GM23338 (cell line): ENCODE data around the gene UBE2C. TPM values are rescaled to one million over a fixed set of nuclear protein-coding genes. Genes with fewer than 3 reads are reported as not detected.

Experiments used
- ATAC-seq: fragments of 200-7000 bp; cut with Tn5 transposase; 3 replicates; pipeline ENCODE4 v1.9.1; 2020
- DNase-seq: peaks from one replicate; pipeline ENCODE4 v3.0.0-alpha.2; 2015; ENCODE audit warnings: low spot score
- H2AFZ ChIP-seq: fragments of 200-600 bp; sonication (generic); 2 replicates; pipeline ENCODE4 v1.8.0; 2016; ENCODE audit warnings: antibody characterized with exemption, mild to moderate bottlenecking, moderate library complexity
- H3F3A ChIP-seq: fragments of 200-600 bp; sonication (generic); replicated peaks from 2 replicates; pipeline ENCODE4 v1.8.0; 2017; ENCODE audit warnings: antibody characterized with exemption, mixed run types, low read depth
- H3K27ac ChIP-seq: fragments of 200-600 bp; sonication (generic); 2 replicates; pipeline ENCODE4 v1.6.1; 2016; ENCODE audit warnings: low read depth
- H3K27me3 ChIP-seq: fragments of 200-600 bp; sonication (generic); 2 replicates; pipeline ENCODE4 v1.8.0; 2016; ENCODE audit warnings: mild to moderate bottlenecking, mixed run types, moderate library complexity; ENCODE audit not compliant: insufficient read depth
- H3K36me3 ChIP-seq: fragments of 200-600 bp; sonication (generic); 2 replicates; pipeline ENCODE4 v1.8.0; 2016; ENCODE audit warnings: mild to moderate bottlenecking; ENCODE audit not compliant: insufficient read depth
- H3K4me1 ChIP-seq: fragments of 200-600 bp; sonication (generic); 2 replicates; pipeline ENCODE4 v1.8.0; 2016; ENCODE audit warnings: mild to moderate bottlenecking, moderate library complexity; ENCODE audit not compliant: insufficient read depth
- H3K4me2 ChIP-seq: fragments of 200-600 bp; sonication (generic); 2 replicates; pipeline ENCODE4 v1.7.1; 2017; ENCODE audit warnings: mixed run types
- H3K4me3 ChIP-seq: fragments of 200-600 bp; sonication (generic); 2 replicates; pipeline ENCODE4 v1.6.1; 2016; ENCODE audit warnings: mixed run types
- H3K79me2 ChIP-seq: fragments of 200-600 bp; sonication (generic); replicated peaks from 2 replicates; pipeline ENCODE4 v1.8.0; 2017; ENCODE audit warnings: mild to moderate bottlenecking; ENCODE audit not compliant: insufficient read depth
- H3K9me2 ChIP-seq: fragments of 200-600 bp; sonication (generic); 2 replicates; pipeline ENCODE4 v1.8.0; 2017; ENCODE audit not compliant: insufficient read depth
- H4K20me1 ChIP-seq: fragments of 200-600 bp; sonication (generic); replicated peaks from 2 replicates; pipeline ENCODE4 v1.8.0; 2017; ENCODE audit warnings: mild to moderate bottlenecking; ENCODE audit not compliant: insufficient read depth
- H3K27ac Mint-ChIP-seq: 2 replicates; pipeline ENCODE4 v1.8.0; 2020; ENCODE audit warnings: inconsistent platforms, mild to moderate bottlenecking, moderate library complexity, mixed read lengths
- H3K27me3 Mint-ChIP-seq: 3 replicates; pipeline ENCODE4 v1.8.0; 2022; ENCODE audit warnings: low read depth, mild to moderate bottlenecking, moderate library complexity, mixed read lengths, inconsistent platforms; ENCODE audit not compliant: insufficient read depth, poor library complexity
- H3K36me3 Mint-ChIP-seq: 3 replicates; pipeline ENCODE4 v1.8.0; 2021; ENCODE audit warnings: low read depth, mild to moderate bottlenecking, inconsistent platforms, moderate library complexity, mixed read lengths
- H3K4me1 Mint-ChIP-seq: 3 replicates; pipeline ENCODE4 v1.8.0; 2020; ENCODE audit warnings: mild to moderate bottlenecking, inconsistent platforms, mixed read lengths
- H3K4me3 Mint-ChIP-seq: 3 replicates; pipeline ENCODE4 v1.8.0; 2021; ENCODE audit warnings: moderate library complexity, mild to moderate bottlenecking, inconsistent platforms, mixed read lengths
- H3K9me3 Mint-ChIP-seq: 3 replicates; pipeline ENCODE4 v1.8.0; 2020; ENCODE audit warnings: moderate library complexity, mild to moderate bottlenecking, inconsistent platforms, mixed read lengths
- CREB1 ChIP-seq: fragments of 250-450 bp; sonication (Bioruptor Pico); IDR thresholded peaks from 2 replicates; pipeline ENCODE4 v1.5.0; 2020; ENCODE audit warnings: low read depth, mild to moderate bottlenecking, moderate library complexity
- ETS1 ChIP-seq: IDR thresholded peaks from 2 replicates; pipeline ENCODE4 v1.6.1; 2016; ENCODE audit warnings: antibody characterized with exemption
- EZH2 ChIP-seq: fragments of 200-600 bp; sonication (generic); IDR thresholded peaks from one replicate; pipeline ENCODE4 v1.8.0; 2017; ENCODE audit warnings: antibody characterized with exemption, mild to moderate bottlenecking, low read depth; ENCODE audit not compliant: unreplicated experiment
- EZH2phosphoT487 ChIP-seq: fragments of 200-600 bp; sonication (generic); IDR thresholded peaks from one replicate; pipeline ENCODE4 v1.8.1; 2018; ENCODE audit warnings: antibody characterized with exemption; ENCODE audit not compliant: unreplicated experiment
- JUNB ChIP-seq: IDR thresholded peaks from one replicate; pipeline ENCODE4 v1.6.1; 2016; ENCODE audit warnings: antibody characterized with exemption; ENCODE audit not compliant: unreplicated experiment
- NANOG ChIP-seq: IDR thresholded peaks from 2 replicates; pipeline ENCODE4 v1.6.1; 2016; ENCODE audit warnings: antibody characterized with exemption, borderline replicate concordance
- POLR2AphosphoS5 ChIP-seq: IDR thresholded peaks from 2 replicates; pipeline ENCODE4 v1.6.1; 2016; ENCODE audit warnings: antibody characterized with exemption, low read depth
- REST ChIP-seq: IDR thresholded peaks from one replicate; pipeline ENCODE4 v1.6.1; 2018; ENCODE audit warnings: antibody characterized with exemption; ENCODE audit not compliant: unreplicated experiment
- STAT1 ChIP-seq: IDR thresholded peaks from one replicate; pipeline ENCODE4 v1.6.1; 2016; ENCODE audit warnings: antibody characterized with exemption; ENCODE audit not compliant: unreplicated experiment
- ZNF114 ChIP-seq: fragments of 250-450 bp; sonication (Bioruptor Pico); IDR thresholded peaks from 2 replicates; pipeline ENCODE4 v1.5.0; 2020; ENCODE audit warnings: mild to moderate bottlenecking, moderate library complexity
- ZNF331 ChIP-seq: fragments of 250-450 bp; sonication (Bioruptor Pico); IDR thresholded peaks from 2 replicates; pipeline ENCODE4 v1.5.0; 2020; ENCODE audit warnings: low read depth, mild to moderate bottlenecking, moderate library complexity
- ZNF462 ChIP-seq: fragments of 250-450 bp; sonication (Bioruptor Pico); IDR thresholded peaks from 2 replicates; pipeline ENCODE4 v1.5.0; 2020; ENCODE audit warnings: mild to moderate bottlenecking, moderate library complexity
- polyA plus RNA-seq: library from polyadenylated mRNA; unstranded; fragments of >200 nt; fragmentation: Nextera tagmentation; extraction: Ambion mirVana; gene quantifications from 2 replicates; pipeline ENCODE4 v1.2.1, GENCODE V29; 2016
- total RNA-seq: library from RNA; depleted of rRNA; stranded (reverse); fragments of >200 nt; shearing (Covaris generic); gene quantifications from 2 replicates; pipeline ENCODE4 v1.2.3, GENCODE V29; 2014
- TF ChIP-seq, protein P1 (sequence below), 2 experiments: fragments of 200-600 bp in 1 of 2; sonication (generic) in 1 of 2; conservative IDR thresholded peaks; 2 replicates each; pipeline versions ENCODE4 v1.5.1 to v1.6.1; 2016 to 2017; ENCODE audit warnings: antibody characterized with exemption in 2 of 2, low read depth in 2 of 2, mild to moderate bottlenecking in 2 of 2, moderate library complexity in 1 of 2

Gene UBE2C
- total and polyA plus RNA-seq, 2 experiments from 2014 or later, result 247 to 698 TPM

DNA sequence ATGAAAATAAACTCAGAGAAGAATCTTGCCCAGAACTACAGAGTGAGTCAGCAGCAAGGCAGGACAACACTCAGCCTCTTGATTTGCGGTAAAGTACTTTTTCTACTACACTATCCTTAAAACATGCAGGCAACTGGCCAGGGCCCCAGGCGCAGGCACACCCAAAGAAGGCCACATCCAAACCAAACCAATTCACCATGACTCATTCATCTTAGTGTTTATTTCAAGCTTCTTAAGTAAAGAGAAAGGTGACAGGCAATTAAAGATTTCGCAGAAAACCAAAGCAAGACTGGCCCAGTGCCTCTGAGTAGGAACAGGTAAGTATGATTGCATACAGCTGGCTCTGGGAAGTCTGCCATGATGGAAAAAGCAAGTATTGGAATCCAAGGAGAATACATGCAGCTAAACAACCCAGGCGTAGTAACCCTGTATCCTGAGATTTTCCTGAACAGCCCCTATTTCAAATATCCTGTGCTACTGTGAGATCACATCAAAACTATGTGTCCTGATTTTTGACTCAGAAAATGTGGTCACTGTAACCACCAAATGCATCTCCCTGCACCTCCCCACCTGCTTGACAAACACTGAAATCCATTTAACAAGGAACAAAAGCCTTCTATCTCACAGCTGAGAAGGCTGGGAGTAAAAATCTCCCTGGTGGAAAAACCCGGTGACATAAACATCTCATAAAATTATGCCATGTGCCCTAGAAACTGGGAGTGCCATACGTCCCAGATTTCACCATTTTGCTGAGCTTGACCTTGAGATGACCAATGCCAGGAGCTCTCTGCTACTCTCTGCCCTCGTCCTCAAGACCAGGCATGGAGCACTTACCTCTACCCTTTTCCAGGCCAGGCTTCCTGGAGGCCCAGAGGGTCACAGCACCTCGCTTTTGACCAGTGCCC, 33.2 kb upstream of the UBE2C start:
- no peaks in the 10 kb centered on the region for H4K20me1 ChIP-seq
- H3K36me3 Mint-ChIP-seq, result no peaks in the 10 kb centered on the region
- H3K4me2 ChIP-seq, result no peak overlapping the region
- H3K27ac ChIP-seq, result no peak overlapping the region
- no peaks in the 10 kb centered on the region for H3K36me3 ChIP-seq
- no peaks in the 10 kb centered on the region for H3K27me3 ChIP-seq
- no peaks in the 10 kb centered on the region for H3K4me1 Mint-ChIP-seq
- DNase-seq, result no peak
- H3K4me1 ChIP-seq, result no peaks in the 10 kb centered on the region
- no peaks in the 10 kb centered on the region; the same call in 1 of the 2 replicates for H3K9me2 ChIP-seq
- H2AFZ ChIP-seq, result peak overlapping the region; percentile 80; the same call in 1 of the 2 replicates
- ATAC-seq, result no peak
- H3K9me3 Mint-ChIP-seq, result no peaks in the 10 kb centered on the region; the same call in 2 of the 3 replicates
- no peak overlapping the region for H3K4me3 Mint-ChIP-seq
- H3K27ac Mint-ChIP-seq, result no peak overlapping the region
- H3K4me3 ChIP-seq, result no peak overlapping the region
- no peaks in the 10 kb centered on the region for H3F3A ChIP-seq
- TF ChIP-seq, protein P1, sequence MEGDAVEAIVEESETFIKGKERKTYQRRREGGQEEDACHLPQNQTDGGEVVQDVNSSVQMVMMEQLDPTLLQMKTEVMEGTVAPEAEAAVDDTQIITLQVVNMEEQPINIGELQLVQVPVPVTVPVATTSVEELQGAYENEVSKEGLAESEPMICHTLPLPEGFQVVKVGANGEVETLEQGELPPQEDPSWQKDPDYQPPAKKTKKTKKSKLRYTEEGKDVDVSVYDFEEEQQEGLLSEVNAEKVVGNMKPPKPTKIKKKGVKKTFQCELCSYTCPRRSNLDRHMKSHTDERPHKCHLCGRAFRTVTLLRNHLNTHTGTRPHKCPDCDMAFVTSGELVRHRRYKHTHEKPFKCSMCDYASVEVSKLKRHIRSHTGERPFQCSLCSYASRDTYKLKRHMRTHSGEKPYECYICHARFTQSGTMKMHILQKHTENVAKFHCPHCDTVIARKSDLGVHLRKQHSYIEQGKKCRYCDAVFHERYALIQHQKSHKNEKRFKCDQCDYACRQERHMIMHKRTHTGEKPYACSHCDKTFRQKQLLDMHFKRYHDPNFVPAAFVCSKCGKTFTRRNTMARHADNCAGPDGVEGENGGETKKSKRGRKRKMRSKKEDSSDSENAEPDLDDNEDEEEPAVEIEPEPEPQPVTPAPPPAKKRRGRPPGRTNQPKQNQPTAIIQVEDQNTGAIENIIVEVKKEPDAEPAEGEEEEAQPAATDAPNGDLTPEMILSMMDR (conservative IDR thresholded peaks at IDR 0.05; ENCODE audit: low read depth in 2 of 2), result no peak
- TF ChIP-seq ETS1, result no peak
- TF ChIP-seq REST, result no peak
- no peak for TF ChIP-seq CREB1
- no peak for TF ChIP-seq ZNF462 (CRISPR knock-in tag)
- TF ChIP-seq EZH2phosphoT487, result no peak
- TF ChIP-seq EZH2, result no peak
- TF ChIP-seq ZNF114 (CRISPR knock-in tag), result no peak
- TF ChIP-seq JUNB, result no peak
- TF ChIP-seq STAT1, result no peak
- no peak for TF ChIP-seq NANOG
- TF ChIP-seq ZNF331 (CRISPR knock-in tag), result no peak
- no peak for TF ChIP-seq POLR2AphosphoS5
- peaks cover 6% of the 10 kb centered on the region for H3K27me3 Mint-ChIP-seq
- H3K79me2 ChIP-seq, result no peaks in the 10 kb centered on the region
